Endothelial cell of umbilical vein (primary cell): ENCODE results near the gene BMPER. TPM values are rescaled to one million over a fixed set of nuclear protein-coding genes. Genes with fewer than 3 reads are reported as not detected.

ENCODE experiments used
- BruUV-seq: library from RNA; stranded (reverse); fragments of 400-500 nt; replicated peaks from 2 replicates; lab custom pipeline; 2021; lab: Mats Ljungman, UMichigan
- CTCF ChIA-PET: fragments of 300-600, 350-600 bp; sonication (Branson Sonifier 250); formaldehyde crosslinking; loops from one replicate; lab custom pipeline; 2021; ENCODE audit warnings: antibody characterized with exemption, inconsistent platforms; lab: Charles Lee
- POLR2A ChIA-PET: fragments of 300-600, 350-600 bp; sonication (Branson Sonifier 250); formaldehyde crosslinking; loops from one replicate; lab custom pipeline; 2021; ENCODE audit warnings: antibody characterized with exemption, inconsistent platforms; lab: Charles Lee
- DNase-seq: peaks from one replicate; pipeline ENCODE4 v3.0.0-alpha.2; 2011; ENCODE audit warnings: low read depth, low spot score
- FAIRE-seq: peaks from 2 replicates; lab custom pipeline; 2011; peaks lifted over from hg19 to GRCh38; lab: Jason Lieb, UNC
- H2AFZ ChIP-seq: 2 replicates; pipeline ENCODE4 v1.6.0; 2012; ENCODE audit warnings: low read depth, low read length, control low read depth, inconsistent platforms
- H3K27ac ChIP-seq: 2 replicates; pipeline ENCODE4 v1.5.1; 2011; ENCODE audit warnings: low read depth, mild to moderate bottlenecking, control low read depth, low read length, moderate library complexity; ENCODE audit not compliant: insufficient read depth
- H3K27me3 ChIP-seq, 2 experiments: 2 replicates each; pipeline versions ENCODE4 v1.6.0 to v1.6.1; 2011; ENCODE audit warnings: low read length in 2 of 2, mixed read lengths in 1 of 2; ENCODE audit not compliant: control insufficient read depth in 2 of 2, insufficient read depth in 2 of 2
- H3K36me3 ChIP-seq, 2 experiments: 2 replicates in 1 of 2; 3 replicates in 1 of 2; pipeline ENCODE4 v1.5.1; 2011; ENCODE audit warnings: low read length in 2 of 2, mild to moderate bottlenecking in 1 of 2, moderate library complexity in 1 of 2; ENCODE audit not compliant: control insufficient read depth in 2 of 2, insufficient read depth in 2 of 2; ENCODE audit errors: extremely low read depth in 1 of 2
- H3K4me1 ChIP-seq: 3 replicates; pipeline ENCODE4 v1.5.1; 2011; ENCODE audit warnings: mild to moderate bottlenecking, low read length; ENCODE audit not compliant: control insufficient read depth, insufficient read depth; ENCODE audit errors: extremely low read depth
- H3K4me2 ChIP-seq: 2 replicates; pipeline ENCODE4 v1.6.1; 2011; ENCODE audit warnings: low read length, control low read depth, mixed read lengths; ENCODE audit not compliant: insufficient read depth
- H3K4me3 ChIP-seq, 3 experiments: fragments of 200-600 bp in 1 of 3; sonication (generic), shearing (Covaris generic) in 1 of 3; replicated peaks in 1 of 3; 2 replicates each; pipeline ENCODE4 v1.5.1; 2011 to 2016; ENCODE audit warnings: control low read depth in 3 of 3, low read length in 3 of 3, mild to moderate bottlenecking in 2 of 3, inconsistent platforms in 1 of 3, low read depth in 1 of 3, moderate library complexity in 1 of 3; ENCODE audit not compliant: insufficient read depth in 1 of 3
- H3K79me2 ChIP-seq: 2 replicates; pipeline ENCODE4 v1.6.0; 2012; ENCODE audit warnings: low read length, inconsistent platforms; ENCODE audit not compliant: control insufficient read depth, insufficient read depth
- H3K9ac ChIP-seq: replicated peaks from 2 replicates; pipeline ENCODE3; 2011; ENCODE audit warnings: low read length, control low read depth; ENCODE audit not compliant: insufficient read depth; ENCODE audit errors: extremely low read depth
- H3K9me1 ChIP-seq: replicated peaks from 3 replicates; pipeline ENCODE4 v1.6.0; 2011; ENCODE audit warnings: mild to moderate bottlenecking, low read length; ENCODE audit not compliant: control insufficient read depth, insufficient read depth; ENCODE audit errors: extremely low read depth
- H3K9me3 ChIP-seq: replicated peaks from 2 replicates; pipeline ENCODE4 v1.5.1; 2012; ENCODE audit warnings: low read length, inconsistent platforms; ENCODE audit not compliant: control insufficient read depth, insufficient read depth
- H4K20me1 ChIP-seq: replicated peaks from 2 replicates; pipeline ENCODE3; 2011; ENCODE audit warnings: mild to moderate bottlenecking, low read length; ENCODE audit not compliant: control insufficient read depth, insufficient read depth; ENCODE audit errors: extremely low read depth
- CTCF ChIP-seq, 2 donors: IDR thresholded peaks; 1 replicate in 1 of 2; 2 replicates in 1 of 2; pipeline ENCODE4 v1.5.1; 2011; ENCODE audit warnings: low read length in 2 of 2, mild to moderate bottlenecking in 2 of 2, moderate library complexity in 2 of 2, control low read depth in 1 of 2, inconsistent platforms in 1 of 2, low read depth in 1 of 2; ENCODE audit not compliant: insufficient read depth in 1 of 2; ENCODE audit errors: extremely low read depth in 1 of 2
- EZH2 ChIP-seq: IDR thresholded peaks from 2 replicates; pipeline ENCODE4 v1.6.1; 2012; ENCODE audit warnings: borderline replicate concordance, low read depth, mild to moderate bottlenecking, moderate library complexity, low read length, inconsistent platforms; ENCODE audit not compliant: severe bottlenecking
- FOS ChIP-seq: IDR thresholded peaks from 2 replicates; pipeline ENCODE4 v1.6.1; 2011; ENCODE audit warnings: mild to moderate bottlenecking, low read length, moderate library complexity, borderline replicate concordance; ENCODE audit not compliant: insufficient read depth
- GATA2 ChIP-seq: IDR thresholded peaks from 2 replicates; pipeline ENCODE4 v1.7.0; 2011; ENCODE audit warnings: low read depth, mild to moderate bottlenecking, moderate library complexity, mixed read lengths, low read length; ENCODE audit not compliant: insufficient read length, insufficient read depth
- JUN ChIP-seq: IDR thresholded peaks from 2 replicates; pipeline ENCODE4 v1.6.1; 2011; ENCODE audit warnings: borderline replicate concordance, low read depth; ENCODE audit not compliant: insufficient read length, insufficient read depth
- MAX ChIP-seq: IDR thresholded peaks from 2 replicates; pipeline ENCODE4 v1.6.1; 2011; ENCODE audit not compliant: insufficient read depth, insufficient read length
- MYC ChIP-seq: IDR thresholded peaks from one replicate; pipeline ENCODE4 v1.6.1; 2011; ENCODE audit warnings: mild to moderate bottlenecking, low read depth, low read length
- POLR2A ChIP-seq: IDR thresholded peaks from 2 replicates; pipeline ENCODE4 v1.6.1; 2012; ENCODE audit warnings: low read depth, mild to moderate bottlenecking, control low read depth, low read length
- POLR2AphosphoS5 ChIP-seq: IDR thresholded peaks from 2 replicates; pipeline ENCODE4 v1.6.1; 2012; ENCODE audit warnings: low read depth, mild to moderate bottlenecking, control low read depth, low read length, moderate library complexity; ENCODE audit not compliant: insufficient read depth
- dilution Hi-C: fragments of 300-500 bp; cut with MboI; formaldehyde crosslinking; loops from one replicate; pipeline ENCODE4 v1.15.0; 2019; ENCODE audit warnings: low sequenced_read_pairs; ENCODE audit not compliant: extremely low pct_ligation_motif_present
- intact Hi-C: fragments of 100-400 bp; cut with micrococcal nuclease; formaldehyde crosslinking; loops from one replicate; pipeline ENCODE4 v1.10.0; 2022
- polyA plus RNA-seq, 4 experiments: library from polyadenylated mRNA; depleted of rRNA in 3 of 4; stranded (reverse) in 3 of 4; unstranded in 1 of 4; fragments of >200 nt; gene quantifications; 2 replicates each; pipeline versions ENCODE4 v1.2.1 to v1.2.3, GENCODE V29; 2011 to 2012; ENCODE audit warnings: missing spikeins in 1 of 4
- total RNA-seq: library from RNA; stranded (reverse); gene quantifications from 2 replicates; pipeline ENCODE4 v1.2.3, GENCODE V29; 2021

Gene BMPER
- total and polyA plus RNA-seq, 2 donors (not counting 3 experiments of a cell fraction or from before 2014, with no cell fraction given) = 0.10 to 0.13 TPM

- no peak overlapping the region for H3K27ac ChIP-seq
- ChIA-PET POLR2A (no interaction called here), CTCF (interaction anchor here (1.7 to 2.4 kb wide), 2 partner anchors 12 to 16 kb away, joined by 4 to 10 read pairs; no protein-coding TSS in a partner anchor)
- no peaks in the 10 kb centered on the region for H3K4me1 ChIP-seq
- no peaks in the 10 kb centered on the region for H3K36me3 ChIP-seq
- intact Hi-C loops (no loop called here), dilution Hi-C loops (no loop called here)
- H3K27me3 ChIP-seq = no peaks in the 10 kb centered on the region
- TF ChIP-seq POLR2AphosphoS5 (no peak), FOS (no peak), CTCF (IDR thresholded peaks at IDR 0.05; ENCODE audit: extremely low read depth in 1 of 2, insufficient read depth in 1 of 2, low read depth in 1 of 2, low read length in 2 of 2) (no peak), MYC (no peak)
- BruUV-seq = no TSS peak
- H4K20me1 ChIP-seq = no peaks in the 10 kb centered on the region
- no peak overlapping the region for H3K4me3 ChIP-seq
- H3K79me2 ChIP-seq = no peaks in the 10 kb centered on the region
- FAIRE-seq (no peak), DNase-seq (no peak)
- H3K4me2 ChIP-seq = no peak overlapping the region
- H3K9me3 ChIP-seq = no peaks in the 10 kb centered on the region
- H2AFZ ChIP-seq = no peak overlapping the region
- H3K9me1 ChIP-seq = no peaks in the 10 kb centered on the region
- no peak overlapping the region for H3K9ac ChIP-seq
These were observed 11.2 kb downstream of the BMPER start for GRCh38 chr7:33916357-33917081.

DNA sequence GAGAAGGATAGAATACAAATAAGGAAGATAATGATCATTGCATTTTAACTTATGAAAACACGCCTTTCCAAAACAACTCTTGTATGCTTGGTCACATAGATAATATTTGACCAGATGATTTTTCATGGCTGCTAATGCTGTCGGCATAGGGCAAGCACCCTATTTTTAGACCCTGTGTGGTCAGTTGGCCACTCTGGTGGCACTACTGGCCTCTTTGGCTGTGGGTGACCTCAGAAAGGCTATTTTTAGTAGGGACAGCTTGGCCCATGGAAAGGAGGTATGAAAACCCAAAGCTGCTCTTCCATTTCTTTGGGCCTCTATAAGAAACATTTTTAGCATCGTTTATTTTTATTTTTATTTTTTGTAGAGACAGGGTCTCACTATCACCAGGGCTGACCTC is 12.3 kb downstream of the BMPER start:
- FAIRE-seq (no peak), DNase-seq (no peak)
- no peaks in the 10 kb centered on the region for H3K4me1 ChIP-seq
- no peaks in the 10 kb centered on the region for H3K36me3 ChIP-seq
- H3K79me2 ChIP-seq = no peaks in the 10 kb centered on the region
- H4K20me1 ChIP-seq = no peaks in the 10 kb centered on the region
- ChIA-PET CTCF (interaction anchor here (1.4 to 2.4 kb wide), 2 partner anchors 13 to 15 kb away, joined by 3 to 10 read pairs (median 4); no protein-coding TSS in a partner anchor), POLR2A (no interaction called here)
- no peak overlapping the region for H3K4me3 ChIP-seq
- dilution Hi-C loops (no loop called here), intact Hi-C loops (no loop called here)
- no peaks in the 10 kb centered on the region for H3K9me1 ChIP-seq
- no peaks in the 10 kb centered on the region for H3K9me3 ChIP-seq
- H3K9ac ChIP-seq = no peak overlapping the region
- BruUV-seq = no TSS peak
- H3K27ac ChIP-seq = no peak overlapping the region
- peaks cover 0 to 3% of the 10 kb centered on the region in 2 experiments for H3K27me3 ChIP-seq
- no peak overlapping the region for H3K4me2 ChIP-seq
- no peak for TF ChIP-seq CTCF (IDR thresholded peaks at IDR 0.05; ENCODE audit: extremely low read depth in 1 of 2, insufficient read depth in 1 of 2, low read depth in 1 of 2, low read length in 2 of 2)
- TF ChIP-seq FOS = no peak
- TF ChIP-seq POLR2AphosphoS5 = no peak
- TF ChIP-seq MAX = no peak
- TF ChIP-seq POLR2A = no peak
- no peak for TF ChIP-seq MYC
- TF ChIP-seq EZH2 = no peak
- no peak for TF ChIP-seq JUN
- TF ChIP-seq GATA2 = no peak
- H2AFZ ChIP-seq = no peak overlapping the region
